ENCODE data around the gene ADAMTSL3. TPM values are rescaled to one million over a fixed set of nuclear protein-coding genes. Genes with fewer than 3 reads are reported as not detected.

Gene ADAMTSL3
- total RNA-seq, 4 donors from 2014 or later = 16.6 to 30.0 (median 21.8) TPM

DNA sequence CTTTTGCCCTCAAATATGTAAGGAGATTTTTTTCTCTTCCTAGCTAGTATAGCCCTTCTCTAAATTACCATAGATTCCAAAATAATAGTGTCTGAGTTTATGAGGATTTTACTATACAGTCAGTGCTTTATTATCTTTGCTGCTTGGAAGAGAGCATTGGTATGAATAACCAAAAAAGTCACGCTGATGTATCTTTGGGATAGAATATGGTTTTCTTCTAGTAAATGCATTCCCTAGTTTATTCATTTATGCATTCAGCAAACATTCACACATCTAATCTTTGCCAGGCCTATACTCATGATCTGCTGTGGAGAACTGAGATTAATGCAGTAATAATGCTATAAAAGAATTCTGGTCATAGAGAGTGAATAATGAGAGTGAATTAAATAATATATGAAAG is 356.3 kb downstream of the ADAMTSL3 start:
- H3K4me1 ChIP-seq = no peaks in the 10 kb centered on the region
- no peaks in the 10 kb centered on the region for H3K27me3 ChIP-seq
- H3K27ac ChIP-seq (replicated peaks in 1 of 4) = no peak overlapping the region
- H3K4me3 ChIP-seq = no peak overlapping the region
- 86% methylated on average over 1 of the region's 1 CpG for WGBS
- intact Hi-C loops (cut with DNase I) = no loop called here
- TF ChIP-seq POLR2A (IDR thresholded peaks at IDR 0.05; ENCODE audit: low read depth) = no peak
- TF ChIP-seq, protein P1, sequence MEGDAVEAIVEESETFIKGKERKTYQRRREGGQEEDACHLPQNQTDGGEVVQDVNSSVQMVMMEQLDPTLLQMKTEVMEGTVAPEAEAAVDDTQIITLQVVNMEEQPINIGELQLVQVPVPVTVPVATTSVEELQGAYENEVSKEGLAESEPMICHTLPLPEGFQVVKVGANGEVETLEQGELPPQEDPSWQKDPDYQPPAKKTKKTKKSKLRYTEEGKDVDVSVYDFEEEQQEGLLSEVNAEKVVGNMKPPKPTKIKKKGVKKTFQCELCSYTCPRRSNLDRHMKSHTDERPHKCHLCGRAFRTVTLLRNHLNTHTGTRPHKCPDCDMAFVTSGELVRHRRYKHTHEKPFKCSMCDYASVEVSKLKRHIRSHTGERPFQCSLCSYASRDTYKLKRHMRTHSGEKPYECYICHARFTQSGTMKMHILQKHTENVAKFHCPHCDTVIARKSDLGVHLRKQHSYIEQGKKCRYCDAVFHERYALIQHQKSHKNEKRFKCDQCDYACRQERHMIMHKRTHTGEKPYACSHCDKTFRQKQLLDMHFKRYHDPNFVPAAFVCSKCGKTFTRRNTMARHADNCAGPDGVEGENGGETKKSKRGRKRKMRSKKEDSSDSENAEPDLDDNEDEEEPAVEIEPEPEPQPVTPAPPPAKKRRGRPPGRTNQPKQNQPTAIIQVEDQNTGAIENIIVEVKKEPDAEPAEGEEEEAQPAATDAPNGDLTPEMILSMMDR (IDR thresholded peaks at IDR 0.05) = no peak
- no peak for TF ChIP-seq POLR2AphosphoS5 (IDR thresholded peaks at IDR 0.05)
- no peak for TF ChIP-seq EP300 (IDR thresholded peaks at IDR 0.05)
- DNase-seq (ENCODE audit: extremely low spot score) = no peak
- H3K36me3 ChIP-seq = peaks cover 0 to 5% (median 0%) of the 10 kb centered on the region in 4 donors
- peaks cover 0 to 5% (median 0%) of the 10 kb centered on the region in 4 donors for H3K9me3 ChIP-seq

DNA sequence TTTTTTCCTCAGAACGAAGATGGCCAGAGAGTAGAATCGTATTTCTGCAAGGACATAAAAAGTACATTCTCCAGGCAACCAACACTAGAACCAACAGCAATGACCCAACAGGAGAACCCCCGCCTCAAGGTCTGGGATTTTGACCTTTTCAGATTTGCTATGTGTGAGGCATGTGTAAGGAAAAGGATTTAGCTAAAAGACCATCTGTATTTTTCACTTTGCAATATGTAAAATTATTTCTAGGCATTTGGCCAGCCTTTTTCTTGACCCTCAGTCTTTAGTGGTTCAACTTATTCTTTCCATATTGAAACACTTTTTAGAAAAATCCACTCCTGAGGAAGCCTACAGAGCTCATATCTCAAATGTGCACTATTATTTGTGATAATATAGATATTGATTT is 362.4 kb downstream of the ADAMTSL3 start:
- H3K4me3 ChIP-seq = no peak overlapping the region
- no peak overlapping the region for H3K27ac ChIP-seq (replicated peaks in 1 of 4)
- DNase-seq (ENCODE audit: extremely low spot score) = peak; percentile 37
- WGBS = 81% methylated on average over 3 of the region's 3 CpGs
- H3K27me3 ChIP-seq = no peaks in the 10 kb centered on the region
- H3K36me3 ChIP-seq = peaks cover 0 to 26% (median 15%) of the 10 kb centered on the region in 4 donors
- peaks cover 0 to 5% (median 0%) of the 10 kb centered on the region in 4 donors for H3K9me3 ChIP-seq
- no peaks in the 10 kb centered on the region for H3K4me1 ChIP-seq
- intact Hi-C loops (cut with DNase I) = no loop called here
- TF ChIP-seq POLR2AphosphoS5 (IDR thresholded peaks at IDR 0.05) = no peak
- no peak for TF ChIP-seq POLR2A (IDR thresholded peaks at IDR 0.05; ENCODE audit: low read depth)
- TF ChIP-seq, protein P1 (IDR thresholded peaks at IDR 0.05) = no peak
- no peak for TF ChIP-seq EP300 (IDR thresholded peaks at IDR 0.05)

DNA sequence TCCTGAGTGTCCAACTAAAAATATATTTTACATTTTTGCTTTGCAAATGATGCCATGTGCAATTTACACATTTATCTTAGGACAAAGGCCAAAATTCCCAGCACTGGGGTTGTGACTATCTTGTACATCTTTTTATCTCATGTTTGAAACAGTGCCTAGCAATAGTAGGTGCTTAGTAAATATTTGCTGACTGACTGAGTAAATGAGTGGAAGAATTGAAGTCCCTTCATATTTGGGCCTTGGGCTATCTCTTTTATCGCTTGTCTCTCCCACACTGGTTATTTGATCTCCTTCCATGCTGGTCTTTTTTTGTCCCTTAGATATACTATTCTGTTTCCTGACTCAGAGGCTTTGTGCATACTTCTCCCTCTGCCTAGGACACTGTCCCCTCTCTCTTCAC is 368.6 kb downstream of the ADAMTSL3 start:
- intact Hi-C loops (cut with DNase I) = loop anchor here (10.0 kb wide), 2 partner anchors 278 to 458 kb away; no protein-coding TSS in a partner anchor
- TF ChIP-seq POLR2A (IDR thresholded peaks at IDR 0.05; ENCODE audit: low read depth) = no peak
- TF ChIP-seq, protein P1 (IDR thresholded peaks at IDR 0.05) = no peak
- TF ChIP-seq POLR2AphosphoS5 (IDR thresholded peaks at IDR 0.05) = no peak
- no peak for TF ChIP-seq EP300 (IDR thresholded peaks at IDR 0.05)
- DNase-seq (ENCODE audit: extremely low spot score) = no peak
- peaks cover 0 to 47% (median 22%) of the 10 kb centered on the region in 4 donors for H3K36me3 ChIP-seq
- no peaks in the 10 kb centered on the region for H3K9me3 ChIP-seq
- H3K27me3 ChIP-seq = no peaks in the 10 kb centered on the region
- H3K4me3 ChIP-seq = no peak overlapping the region
- H3K4me1 ChIP-seq = no peaks in the 10 kb centered on the region
- no peak overlapping the region for H3K27ac ChIP-seq (replicated peaks in 1 of 4)
- 97% methylated on average over 1 of the region's 1 CpG for WGBS

DNA sequence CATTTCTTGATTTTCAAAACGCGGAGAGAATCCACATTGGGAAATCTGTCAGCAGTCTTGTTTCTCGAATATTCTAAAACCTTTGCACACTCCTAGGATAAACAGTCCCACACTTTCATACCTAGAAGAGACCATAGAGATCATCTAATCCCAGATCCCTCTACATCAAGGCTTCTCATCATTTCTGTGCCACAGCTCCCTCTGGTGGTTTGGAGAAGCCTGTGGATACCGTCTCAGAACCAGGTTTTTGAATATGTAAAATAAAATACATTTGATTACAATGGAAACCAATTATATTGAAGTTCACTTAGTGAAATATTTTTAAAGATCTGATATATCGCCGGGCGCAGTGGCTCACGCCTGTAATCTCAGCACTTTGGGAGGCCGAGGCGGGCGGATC is 369.7 kb downstream of the ADAMTSL3 start:
- Histone ChIP-seq H3K4me3 (no peak overlapping the region), H3K27ac (replicated peaks in 1 of 4) (no peak overlapping the region), H3K36me3 (peaks cover 1 to 41% (median 22%) of the 10 kb centered on the region in 4 donors), H3K4me1 (no peaks in the 10 kb centered on the region), H3K9me3 (peaks cover 0 to 4% (median 0%) of the 10 kb centered on the region in 4 donors), H3K27me3 (no peaks in the 10 kb centered on the region)
- no peak for TF ChIP-seq POLR2AphosphoS5 (IDR thresholded peaks at IDR 0.05)
- TF ChIP-seq, protein P1 (IDR thresholded peaks at IDR 0.05) = peak; percentile 48 to 64 (median 55)
- peak; percentile 31 for DNase-seq (ENCODE audit: extremely low spot score)
- 92% methylated on average over 11 of the region's 11 CpGs for WGBS
- intact Hi-C loops (cut with DNase I) = loop anchor here (10.0 kb wide), 2 partner anchors 279 to 459 kb away; no protein-coding TSS in a partner anchor

Data from esophagus muscularis mucosa (tissue), 4 donors.